Fibroblast of the aortic adventitia (primary cell): ENCODE results near the gene XAF1. TPM values are rescaled to one million over a fixed set of nuclear protein-coding genes. Genes with fewer than 3 reads are reported as not detected.

Experiments
- DNase-seq: peaks from one replicate; pipeline ENCODE4 v3.0.0-alpha.2; 2010; ENCODE audit warnings: low read depth
- H3K4me3 ChIP-seq: 2 replicates; pipeline ENCODE4 v1.5.1; 2011; ENCODE audit warnings: low read depth, mild to moderate bottlenecking, control low read depth, low read length, moderate library complexity
- CTCF ChIP-seq: IDR thresholded peaks from 2 replicates; pipeline ENCODE4 v1.5.1; 2011; ENCODE audit warnings: mild to moderate bottlenecking, low read length, control low read depth, inconsistent platforms; ENCODE audit not compliant: insufficient read depth
- total RNA-seq: library from RNA; depleted of rRNA; stranded (reverse); fragments of >200 nt; gene quantifications from 2 replicates; pipeline ENCODE4 v1.2.3, GENCODE V29; 2012; ENCODE audit warnings: low replicate concordance

The XAF1 gene
- total RNA-seq, 1 donor, result 27.5 TPM

GRCh38 chr17:6782244-6782643, 26.4 kb downstream of the XAF1 start:
- DNase-seq, result no peak
- no peak for TF ChIP-seq CTCF
- H3K4me3 ChIP-seq, result no peak overlapping the region

DNA sequence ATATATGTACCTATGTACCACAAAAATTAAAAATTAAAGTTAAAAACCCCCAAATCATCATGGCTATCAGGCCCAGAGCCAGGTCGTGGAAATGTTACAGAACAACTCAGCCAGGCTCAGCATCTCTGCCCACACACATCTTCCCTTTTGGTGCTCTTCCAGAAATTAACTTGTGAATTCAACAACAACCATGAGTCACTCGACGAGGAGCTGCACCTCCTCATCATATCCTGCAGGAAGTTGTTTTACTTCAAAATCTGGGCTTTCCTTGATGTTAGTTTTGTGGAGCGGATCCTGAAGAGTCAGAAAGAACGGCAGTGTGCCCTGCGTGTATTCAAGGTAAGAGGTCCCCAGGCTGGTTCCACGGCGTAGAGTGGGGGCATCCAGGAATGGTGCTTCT, 30.8 kb downstream of the XAF1 start:
- TF ChIP-seq CTCF, result peak; percentile 10
- no peak overlapping the region for H3K4me3 ChIP-seq
- DNase-seq, result peak; percentile 60

- no peak for TF ChIP-seq CTCF
- no peak for DNase-seq
- no peak overlapping the region for H3K4me3 ChIP-seq
Observed at GRCh38 chr17:6787081-6787693, 31.3 kb downstream of the XAF1 start.

DNA sequence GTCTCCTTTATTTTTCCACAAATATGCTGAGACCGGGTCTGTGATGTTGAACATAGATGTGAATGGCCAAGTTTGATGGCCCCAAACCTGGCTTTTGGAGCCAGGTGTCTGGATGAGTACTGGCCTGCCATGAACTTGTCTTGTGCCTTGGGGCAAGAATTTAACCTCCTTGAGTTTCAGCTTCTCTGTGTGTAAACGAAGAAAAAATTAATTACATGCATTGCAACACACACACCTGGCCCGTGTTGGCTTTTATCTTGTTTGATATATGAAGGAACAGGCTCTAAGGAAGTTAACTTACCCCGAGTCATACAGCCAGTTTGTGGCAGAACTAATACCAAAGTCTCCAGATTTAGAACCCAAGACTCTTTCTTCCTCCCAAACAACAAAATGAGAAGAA, 33.3 kb downstream of the XAF1 start:
- no peak for DNase-seq
- no peak for TF ChIP-seq CTCF
- no peak overlapping the region for H3K4me3 ChIP-seq

DNA sequence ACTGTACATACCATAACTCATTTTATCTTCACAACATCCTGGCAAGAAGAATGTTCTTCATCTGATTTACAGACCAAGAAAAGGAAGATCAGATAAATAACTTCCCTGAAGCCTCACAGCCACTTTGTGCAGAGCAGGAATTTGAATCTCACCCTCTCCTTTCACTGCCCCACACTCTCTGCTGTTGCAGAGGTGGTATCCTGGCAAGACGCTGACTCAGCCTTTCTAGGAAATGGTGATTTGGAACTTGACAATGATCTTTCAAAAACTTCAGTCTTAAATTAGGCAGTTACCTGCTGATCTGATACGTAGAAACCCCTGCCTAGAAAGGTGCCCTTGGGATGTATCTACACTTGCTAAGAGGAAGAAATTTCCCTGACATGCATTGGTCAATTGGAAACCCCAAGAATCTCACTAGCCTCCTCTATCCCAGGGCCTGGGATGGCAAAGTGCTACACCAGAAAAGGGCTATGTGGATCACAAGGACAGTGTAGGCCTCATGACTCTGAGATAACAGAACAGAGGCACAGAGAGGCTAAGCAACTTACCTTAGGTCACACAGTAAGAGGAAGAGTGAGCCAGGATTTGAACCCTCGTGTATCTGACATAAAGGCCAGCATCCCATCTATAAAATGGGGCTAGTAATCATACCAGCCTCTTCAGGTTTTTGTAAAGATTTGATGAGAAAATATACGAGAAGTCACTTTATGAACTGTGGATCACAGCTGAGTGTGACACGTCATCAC, 38.1 kb downstream of the XAF1 start:
- H3K4me3 ChIP-seq, result no peak overlapping the region
- no peak for TF ChIP-seq CTCF
- DNase-seq, result no peak

GRCh38 chr17:6796017-6796886, 40.4 kb downstream of the XAF1 start:
- no peak for TF ChIP-seq CTCF
- no peak for DNase-seq
- H3K4me3 ChIP-seq, result no peak overlapping the region
